Inferior parietal cortex (tissue), 1 donor: Measurements from ENCODE around the gene HTRA3.
A peak's percentile ranks its signal among the peaks of the same experiment; 100 is the strongest.

Experiments used
- DNase-seq: peaks from one replicate; pipeline ENCODE4 v3.0.0-alpha.2; 2016; ENCODE audit errors: extremely low spot score

The HTRA3 gene

GRCh38 chr4:8292478-8293107 is 23.0 kb downstream of the HTRA3 start:
- no peak for DNase-seq

GRCh38 chr4:8293131-8293975 is 23.8 kb downstream of the HTRA3 start:
- DNase-seq: no peak

GRCh38 chr4:8294036-8294435 is 24.5 kb downstream of the HTRA3 start:
- DNase-seq: no peak

- DNase-seq: no peak
Observed at GRCh38 chr4:8294775-8295174, 25.2 kb downstream of the HTRA3 start.

GRCh38 chr4:8295471-8295870 is 25.9 kb downstream of the HTRA3 start:
- DNase-seq: no peak

- DNase-seq: no peak
Observed at GRCh38 chr4:8296491-8296890, 26.9 kb downstream of the HTRA3 start.

- DNase-seq: no peak
Observed at GRCh38 chr4:8297141-8297601, 27.6 kb downstream of the HTRA3 start.

- DNase-seq: no peak
Observed at GRCh38 chr4:8297691-8298485, 28.3 kb downstream of the HTRA3 start.

- no peak for DNase-seq
Observed at GRCh38 chr4:8300832-8301231, 31.3 kb downstream of the HTRA3 start.

- no peak for DNase-seq
Observed at GRCh38 chr4:8301851-8302730, 32.5 kb downstream of the HTRA3 start.

GRCh38 chr4:8303081-8303480 is 33.5 kb downstream of the HTRA3 start:
- no peak for DNase-seq

GRCh38 chr4:8303485-8304281 is 34.1 kb downstream of the HTRA3 start:
- DNase-seq: peak; percentile 29

- DNase-seq: no peak
Observed at GRCh38 chr4:8304827-8305695, 35.5 kb downstream of the HTRA3 start.

GRCh38 chr4:8305851-8306471 is 36.4 kb downstream of the HTRA3 start:
- no peak for DNase-seq

GRCh38 chr4:8306511-8307021 is 37.0 kb downstream of the HTRA3 start:
- no peak for DNase-seq

- DNase-seq: no peak
Observed at GRCh38 chr4:8307121-8307520, 37.6 kb downstream of the HTRA3 start.

GRCh38 chr4:8307714-8308113 is 38.2 kb downstream of the HTRA3 start:
- DNase-seq: no peak

- no peak for DNase-seq
Observed at GRCh38 chr4:8308144-8308543, 38.6 kb downstream of the HTRA3 start.
